Measurements from ENCODE around the gene FBXO21. TPM values are rescaled to one million over a fixed set of nuclear protein-coding genes. Genes with fewer than 3 reads are reported as not detected.

Gene FBXO21
- total and polyA plus RNA-seq, 2 experiments from 2014 or later: 46.3 to 84.2 TPM

- TF ChIP-seq, protein P1, sequence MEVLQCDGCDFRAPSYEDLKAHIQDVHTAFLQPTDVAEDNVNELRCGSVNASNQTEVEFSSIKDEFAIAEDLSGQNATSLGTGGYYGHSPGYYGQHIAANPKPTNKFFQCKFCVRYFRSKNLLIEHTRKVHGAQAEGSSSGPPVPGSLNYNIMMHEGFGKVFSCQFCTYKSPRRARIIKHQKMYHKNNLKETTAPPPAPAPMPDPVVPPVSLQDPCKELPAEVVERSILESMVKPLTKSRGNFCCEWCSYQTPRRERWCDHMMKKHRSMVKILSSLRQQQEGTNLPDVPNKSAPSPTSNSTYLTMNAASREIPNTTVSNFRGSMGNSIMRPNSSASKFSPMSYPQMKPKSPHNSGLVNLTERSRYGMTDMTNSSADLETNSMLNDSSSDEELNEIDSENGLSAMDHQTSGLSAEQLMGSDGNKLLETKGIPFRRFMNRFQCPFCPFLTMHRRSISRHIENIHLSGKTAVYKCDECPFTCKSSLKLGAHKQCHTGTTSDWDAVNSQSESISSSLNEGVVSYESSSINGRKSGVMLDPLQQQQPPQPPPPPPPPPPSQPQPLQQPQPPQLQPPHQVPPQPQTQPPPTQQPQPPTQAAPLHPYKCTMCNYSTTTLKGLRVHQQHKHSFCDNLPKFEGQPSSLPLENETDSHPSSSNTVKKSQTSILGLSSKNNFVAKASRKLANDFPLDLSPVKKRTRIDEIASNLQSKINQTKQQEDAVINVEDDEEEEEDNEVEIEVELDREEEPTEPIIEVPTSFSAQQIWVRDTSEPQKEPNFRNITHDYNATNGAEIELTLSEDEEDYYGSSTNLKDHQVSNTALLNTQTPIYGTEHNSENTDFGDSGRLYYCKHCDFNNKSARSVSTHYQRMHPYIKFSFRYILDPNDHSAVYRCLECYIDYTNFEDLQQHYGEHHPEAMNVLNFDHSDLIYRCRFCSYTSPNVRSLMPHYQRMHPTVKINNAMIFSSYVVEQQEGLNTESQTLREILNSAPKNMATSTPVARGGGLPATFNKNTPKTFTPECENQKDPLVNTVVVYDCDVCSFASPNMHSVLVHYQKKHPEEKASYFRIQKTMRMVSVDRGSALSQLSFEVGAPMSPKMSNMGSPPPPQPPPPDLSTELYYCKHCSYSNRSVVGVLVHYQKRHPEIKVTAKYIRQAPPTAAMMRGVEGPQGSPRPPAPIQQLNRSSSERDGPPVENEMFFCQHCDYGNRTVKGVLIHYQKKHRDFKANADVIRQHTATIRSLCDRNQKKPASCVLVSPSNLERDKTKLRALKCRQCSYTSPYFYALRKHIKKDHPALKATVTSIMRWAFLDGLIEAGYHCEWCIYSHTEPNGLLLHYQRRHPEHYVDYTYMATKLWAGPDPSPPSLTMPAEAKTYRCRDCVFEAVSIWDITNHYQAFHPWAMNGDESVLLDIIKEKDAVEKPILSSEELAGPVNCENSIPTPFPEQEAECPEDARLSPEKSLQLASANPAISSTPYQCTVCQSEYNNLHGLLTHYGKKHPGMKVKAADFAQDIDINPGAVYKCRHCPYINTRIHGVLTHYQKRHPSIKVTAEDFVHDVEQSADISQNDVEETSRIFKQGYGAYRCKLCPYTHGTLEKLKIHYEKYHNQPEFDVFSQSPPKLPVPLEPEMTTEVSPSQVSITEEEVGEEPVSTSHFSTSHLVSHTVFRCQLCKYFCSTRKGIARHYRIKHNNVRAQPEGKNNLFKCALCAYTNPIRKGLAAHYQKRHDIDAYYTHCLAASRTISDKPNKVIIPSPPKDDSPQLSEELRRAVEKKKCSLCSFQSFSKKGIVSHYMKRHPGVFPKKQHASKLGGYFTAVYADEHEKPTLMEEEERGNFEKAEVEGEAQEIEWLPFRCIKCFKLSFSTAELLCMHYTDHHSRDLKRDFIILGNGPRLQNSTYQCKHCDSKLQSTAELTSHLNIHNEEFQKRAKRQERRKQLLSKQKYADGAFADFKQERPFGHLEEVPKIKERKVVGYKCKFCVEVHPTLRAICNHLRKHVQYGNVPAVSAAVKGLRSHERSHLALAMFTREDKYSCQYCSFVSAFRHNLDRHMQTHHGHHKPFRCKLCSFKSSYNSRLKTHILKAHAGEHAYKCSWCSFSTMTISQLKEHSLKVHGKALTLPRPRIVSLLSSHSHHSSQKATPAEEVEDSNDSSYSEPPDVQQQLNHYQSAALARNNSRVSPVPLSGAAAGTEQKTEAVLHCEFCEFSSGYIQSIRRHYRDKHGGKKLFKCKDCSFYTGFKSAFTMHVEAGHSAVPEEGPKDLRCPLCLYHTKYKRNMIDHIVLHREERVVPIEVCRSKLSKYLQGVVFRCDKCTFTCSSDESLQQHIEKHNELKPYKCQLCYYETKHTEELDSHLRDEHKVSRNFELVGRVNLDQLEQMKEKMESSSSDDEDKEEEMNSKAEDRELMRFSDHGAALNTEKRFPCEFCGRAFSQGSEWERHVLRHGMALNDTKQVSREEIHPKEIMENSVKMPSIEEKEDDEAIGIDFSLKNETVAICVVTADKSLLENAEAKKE (CRISPR knock-in tag; IDR thresholded peaks at IDR 0.05): no peak
- no peak for TF ChIP-seq ZNF331 (CRISPR knock-in tag; IDR thresholded peaks at IDR 0.05; ENCODE audit: low read depth)
- TF ChIP-seq, protein P2, sequence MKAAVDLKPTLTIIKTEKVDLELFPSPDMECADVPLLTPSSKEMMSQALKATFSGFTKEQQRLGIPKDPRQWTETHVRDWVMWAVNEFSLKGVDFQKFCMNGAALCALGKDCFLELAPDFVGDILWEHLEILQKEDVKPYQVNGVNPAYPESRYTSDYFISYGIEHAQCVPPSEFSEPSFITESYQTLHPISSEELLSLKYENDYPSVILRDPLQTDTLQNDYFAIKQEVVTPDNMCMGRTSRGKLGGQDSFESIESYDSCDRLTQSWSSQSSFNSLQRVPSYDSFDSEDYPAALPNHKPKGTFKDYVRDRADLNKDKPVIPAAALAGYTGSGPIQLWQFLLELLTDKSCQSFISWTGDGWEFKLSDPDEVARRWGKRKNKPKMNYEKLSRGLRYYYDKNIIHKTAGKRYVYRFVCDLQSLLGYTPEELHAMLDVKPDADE (IDR thresholded peaks at IDR 0.05): no peak
- TF ChIP-seq, protein P3, sequence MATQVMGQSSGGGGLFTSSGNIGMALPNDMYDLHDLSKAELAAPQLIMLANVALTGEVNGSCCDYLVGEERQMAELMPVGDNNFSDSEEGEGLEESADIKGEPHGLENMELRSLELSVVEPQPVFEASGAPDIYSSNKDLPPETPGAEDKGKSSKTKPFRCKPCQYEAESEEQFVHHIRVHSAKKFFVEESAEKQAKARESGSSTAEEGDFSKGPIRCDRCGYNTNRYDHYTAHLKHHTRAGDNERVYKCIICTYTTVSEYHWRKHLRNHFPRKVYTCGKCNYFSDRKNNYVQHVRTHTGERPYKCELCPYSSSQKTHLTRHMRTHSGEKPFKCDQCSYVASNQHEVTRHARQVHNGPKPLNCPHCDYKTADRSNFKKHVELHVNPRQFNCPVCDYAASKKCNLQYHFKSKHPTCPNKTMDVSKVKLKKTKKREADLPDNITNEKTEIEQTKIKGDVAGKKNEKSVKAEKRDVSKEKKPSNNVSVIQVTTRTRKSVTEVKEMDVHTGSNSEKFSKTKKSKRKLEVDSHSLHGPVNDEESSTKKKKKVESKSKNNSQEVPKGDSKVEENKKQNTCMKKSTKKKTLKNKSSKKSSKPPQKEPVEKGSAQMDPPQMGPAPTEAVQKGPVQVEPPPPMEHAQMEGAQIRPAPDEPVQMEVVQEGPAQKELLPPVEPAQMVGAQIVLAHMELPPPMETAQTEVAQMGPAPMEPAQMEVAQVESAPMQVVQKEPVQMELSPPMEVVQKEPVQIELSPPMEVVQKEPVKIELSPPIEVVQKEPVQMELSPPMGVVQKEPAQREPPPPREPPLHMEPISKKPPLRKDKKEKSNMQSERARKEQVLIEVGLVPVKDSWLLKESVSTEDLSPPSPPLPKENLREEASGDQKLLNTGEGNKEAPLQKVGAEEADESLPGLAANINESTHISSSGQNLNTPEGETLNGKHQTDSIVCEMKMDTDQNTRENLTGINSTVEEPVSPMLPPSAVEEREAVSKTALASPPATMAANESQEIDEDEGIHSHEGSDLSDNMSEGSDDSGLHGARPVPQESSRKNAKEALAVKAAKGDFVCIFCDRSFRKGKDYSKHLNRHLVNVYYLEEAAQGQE (IDR thresholded peaks at IDR 0.05; ENCODE audit: unreplicated experiment): no peak
- TF ChIP-seq NANOG (IDR thresholded peaks at IDR 0.05; ENCODE audit: borderline replicate concordance): no peak
- TF ChIP-seq POLR2AphosphoS5 (IDR thresholded peaks at IDR 0.05; ENCODE audit: low read depth): no peak
- no peak for TF ChIP-seq EZH2 (IDR thresholded peaks at IDR 0.05; ENCODE audit: low read depth, unreplicated experiment)
- no peak for TF ChIP-seq CREB1 (CRISPR knock-in tag; IDR thresholded peaks at IDR 0.05; ENCODE audit: low read depth)
Observed at GRCh38 chr12:117178745-117179144, 11.5 kb downstream of the FBXO21 start (continued).
